Adrenal gland (tissue), 12 donors: ENCODE data around the gene HBG1. TPM values are rescaled to one million over a fixed set of nuclear protein-coding genes. Genes with fewer than 3 reads are reported as not detected.

Experiments
- DNase-seq, 7 donors: peaks; one replicate each; pipeline ENCODE4 v3.0.0-alpha.2; 2019 to 2020
- H3K27ac ChIP-seq, 5 donors: fragments of 200-600 bp; sonication (generic) in 4 of 5; 1 replicate in 3 of 5; 2 replicates in 2 of 5; pipeline versions ENCODE4 v1.5.1 to v1.8.0; 2016 to 2020; ENCODE audit warnings: mild to moderate bottlenecking in 1 of 5
- H3K27me3 ChIP-seq: fragments of 200-600 bp; 2 replicates; pipeline ENCODE4 v1.8.0; 2021
- H3K36me3 ChIP-seq, 2 donors: fragments of 200-600 bp; replicated peaks in 1 of 2; 1 replicate in 1 of 2; 2 replicates in 1 of 2; pipeline versions ENCODE4 v1.5.1 to v1.8.0; 2018 to 2022
- H3K4me1 ChIP-seq, 2 donors: fragments of 200-600 bp; replicated peaks in 1 of 2; 1 replicate in 1 of 2; 2 replicates in 1 of 2; pipeline versions ENCODE4 v1.5.1 to v1.8.0; 2018 to 2021
- H3K4me3 ChIP-seq, 4 donors: fragments of 200-600 bp; sonication (generic) in 3 of 4; one replicate each; pipeline ENCODE4 v1.5.1; 2016 to 2018
- H3K9me3 ChIP-seq, 3 donors: fragments of 200-600 bp; sonication (generic) in 1 of 3; replicated peaks in 1 of 3; 1 replicate in 2 of 3; 2 replicates in 1 of 3; pipeline versions ENCODE4 v1.5.1 to v1.8.0; 2016 to 2021
- POLR2A ChIP-seq, 2 donors: fragments of 450-650 bp; IDR thresholded peaks; one replicate each; pipeline ENCODE4 v1.6.1; 2017; ENCODE audit warnings: antibody characterized with exemption in 2 of 2, mild to moderate bottlenecking in 2 of 2, moderate library complexity in 1 of 2
- WGBS, 4 donors: extraction: QIAGEN DNeasy Blood & Tissue Kit in 2 of 4; methylation state at CpG; one replicate each; pipeline versions ENCODE4 v1.1.5 to v1.1.7; 2013 to 2017; 5-methylcytosine and 5-hydroxymethylcytosine counted together
- intact Hi-C, 2 donors: fragments of 100-400 bp; cut with DNase I; formaldehyde crosslinking; loops; one replicate each; pipeline versions ENCODE4 v1.14.1 to v1.15.0; 2022 to 2023
- polyA plus RNA-seq, 3 donors: library from polyadenylated mRNA; stranded (reverse); fragments of 200-250 nt in 2 of 3; fragments of 350-450 nt in 1 of 3; fragmentation: Illumina TruSeq in 1 of 3; extraction: RNeasy Lipid Tissue Mini Kit (QIAGEN cat#74804) in 1 of 3; gene quantifications; one replicate each; pipeline ENCODE4 v1.2.3, GENCODE V29; 2013 to 2014
- total RNA-seq, 9 donors: library from RNA; depleted of rRNA in 4 of 9; stranded (reverse); fragments of >200 nt in 4 of 9; fragments of 120-200 nt in 1 of 9; fragmentation: NEBNext Ultra II Directional in 1 of 9; extraction: Animal tissue kit (Norgen Biotek cat#: 25700) in 1 of 9; gene quantifications; one replicate each; pipeline versions ENCODE4 v1.1.0 to v1.2.4, GENCODE V29; 2013 to 2023
- TF ChIP-seq, protein P1 (sequence below), 6 experiments: fragments of 450-650 bp in 4 of 6; fragments of 200-600 bp in 2 of 6; sonication (generic) in 1 of 6; IDR thresholded peaks; 1 replicate in 5 of 6; 2 replicates in 1 of 6; pipeline versions ENCODE4 v1.5.1 to v1.8.0; 2016 to 2021; ENCODE audit warnings: antibody characterized with exemption in 6 of 6, mild to moderate bottlenecking in 2 of 6, moderate library complexity in 1 of 6
- donor health status: healthy with polysubstance abuse.
- donor health status: Bipolar disorder and iron deficiency.
- donor health status: DM: yes; HTN: yes; CAD: no.
- donor health status: DM: no; HTN: no; CAD: no.
- donor health status: DM: no; HTN: no; CAD: no.
- donor health status: DM: yes; HTN: yes; CAD: no.

HBG1 gene
- total and polyA plus RNA-seq, 12 donors, result 3.6 to 22.7 (median 3.8) TPM; not detected in 9

DNA sequence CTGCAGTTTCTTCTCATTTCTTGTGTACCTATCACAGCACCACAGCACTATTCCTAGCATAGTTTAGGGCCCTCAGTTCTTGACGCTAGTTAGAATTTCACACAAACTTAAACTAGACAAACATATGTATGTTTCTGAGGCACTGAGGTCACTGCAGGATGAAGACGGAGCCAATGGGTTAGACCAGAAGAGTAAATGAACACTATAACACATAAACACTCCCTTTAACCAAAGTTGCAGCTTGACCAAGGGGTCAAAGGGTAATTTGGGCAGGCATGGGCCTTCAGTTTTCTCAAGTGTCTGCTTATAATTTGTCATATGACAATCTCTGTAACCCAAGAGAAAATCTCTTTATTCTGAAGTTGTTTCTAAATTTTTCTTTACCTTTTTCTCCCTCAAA lies 33.0 kb upstream of the HBG1 start:
- Histone ChIP-seq H3K27me3 (no peaks in the 10 kb centered on the region), H3K4me1 (no peaks in the 10 kb centered on the region), H3K9me3 (no peaks in the 10 kb centered on the region), H3K27ac (no peak overlapping the region), H3K4me3 (no peak overlapping the region), H3K36me3 (no peaks in the 10 kb centered on the region)
- DNase-seq, result no peak
- TF ChIP-seq, protein P1, sequence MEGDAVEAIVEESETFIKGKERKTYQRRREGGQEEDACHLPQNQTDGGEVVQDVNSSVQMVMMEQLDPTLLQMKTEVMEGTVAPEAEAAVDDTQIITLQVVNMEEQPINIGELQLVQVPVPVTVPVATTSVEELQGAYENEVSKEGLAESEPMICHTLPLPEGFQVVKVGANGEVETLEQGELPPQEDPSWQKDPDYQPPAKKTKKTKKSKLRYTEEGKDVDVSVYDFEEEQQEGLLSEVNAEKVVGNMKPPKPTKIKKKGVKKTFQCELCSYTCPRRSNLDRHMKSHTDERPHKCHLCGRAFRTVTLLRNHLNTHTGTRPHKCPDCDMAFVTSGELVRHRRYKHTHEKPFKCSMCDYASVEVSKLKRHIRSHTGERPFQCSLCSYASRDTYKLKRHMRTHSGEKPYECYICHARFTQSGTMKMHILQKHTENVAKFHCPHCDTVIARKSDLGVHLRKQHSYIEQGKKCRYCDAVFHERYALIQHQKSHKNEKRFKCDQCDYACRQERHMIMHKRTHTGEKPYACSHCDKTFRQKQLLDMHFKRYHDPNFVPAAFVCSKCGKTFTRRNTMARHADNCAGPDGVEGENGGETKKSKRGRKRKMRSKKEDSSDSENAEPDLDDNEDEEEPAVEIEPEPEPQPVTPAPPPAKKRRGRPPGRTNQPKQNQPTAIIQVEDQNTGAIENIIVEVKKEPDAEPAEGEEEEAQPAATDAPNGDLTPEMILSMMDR (IDR thresholded peaks at IDR 0.05), result no peak
- TF ChIP-seq POLR2A (IDR thresholded peaks at IDR 0.05), result no peak
- intact Hi-C loops, result no loop called here
- WGBS, 4 donors, result 88 to 96% (median 90%) methylated on average over 2 of the region's 2 CpGs

DNA sequence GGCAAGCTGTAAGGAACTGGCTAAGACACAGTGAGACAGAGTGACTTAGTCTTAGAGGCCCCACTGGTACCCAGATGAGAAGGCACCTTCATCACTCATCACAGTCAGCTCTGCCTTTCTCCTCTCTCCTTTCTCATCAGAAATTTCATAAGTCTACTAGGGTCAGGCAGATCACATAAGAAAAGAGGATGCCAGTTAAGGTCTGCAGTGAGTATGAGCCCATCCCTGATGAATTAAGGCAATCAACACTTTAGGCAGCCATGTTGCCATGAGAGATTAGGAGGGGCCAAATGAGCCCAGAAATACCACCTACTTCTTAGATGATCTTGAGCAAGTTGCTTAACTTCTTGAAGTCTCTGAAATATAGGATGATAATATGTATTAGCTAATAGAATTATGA lies 31.9 kb upstream of the HBG1 start:
- Histone ChIP-seq H3K4me3 (no peak overlapping the region), H3K27me3 (no peaks in the 10 kb centered on the region), H3K4me1 (no peaks in the 10 kb centered on the region), H3K9me3 (no peaks in the 10 kb centered on the region), H3K36me3 (no peaks in the 10 kb centered on the region), H3K27ac (no peak overlapping the region)
- TF ChIP-seq, protein P1 (IDR thresholded peaks at IDR 0.05), result no peak
- TF ChIP-seq POLR2A (IDR thresholded peaks at IDR 0.05), result no peak
- intact Hi-C loops, result no loop called here
- DNase-seq, result no peak

DNA sequence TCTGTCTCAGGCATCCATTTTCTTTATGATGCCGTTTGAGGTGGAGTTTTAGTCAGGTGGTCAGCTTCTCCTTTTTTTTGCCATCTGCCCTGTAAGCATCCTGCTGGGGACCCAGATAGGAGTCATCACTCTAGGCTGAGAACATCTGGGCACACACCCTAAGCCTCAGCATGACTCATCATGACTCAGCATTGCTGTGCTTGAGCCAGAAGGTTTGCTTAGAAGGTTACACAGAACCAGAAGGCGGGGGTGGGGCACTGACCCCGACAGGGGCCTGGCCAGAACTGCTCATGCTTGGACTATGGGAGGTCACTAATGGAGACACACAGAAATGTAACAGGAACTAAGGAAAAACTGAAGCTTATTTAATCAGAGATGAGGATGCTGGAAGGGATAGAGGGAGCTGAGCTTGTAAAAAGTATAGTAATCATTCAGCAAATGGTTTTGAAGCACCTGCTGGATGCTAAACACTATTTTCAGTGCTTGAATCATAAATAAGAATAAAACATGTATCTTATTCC lies 31.0 kb upstream of the HBG1 start:
- Histone ChIP-seq H3K36me3 (no peaks in the 10 kb centered on the region), H3K4me3 (no peak overlapping the region), H3K9me3 (no peaks in the 10 kb centered on the region), H3K27ac (peak overlapping the region in 2 of 5 donors; percentile 27 to 48), H3K27me3 (no peaks in the 10 kb centered on the region), H3K4me1 (no peaks in the 10 kb centered on the region)
- 22 to 32% (median 28%) methylated on average over 3 of the region's 3 CpGs for WGBS, 4 donors
- DNase-seq, result peak; percentile 84 to 95 (median 94)
- intact Hi-C loops, result no loop called here
- no peak for TF ChIP-seq POLR2A (IDR thresholded peaks at IDR 0.05)

DNA sequence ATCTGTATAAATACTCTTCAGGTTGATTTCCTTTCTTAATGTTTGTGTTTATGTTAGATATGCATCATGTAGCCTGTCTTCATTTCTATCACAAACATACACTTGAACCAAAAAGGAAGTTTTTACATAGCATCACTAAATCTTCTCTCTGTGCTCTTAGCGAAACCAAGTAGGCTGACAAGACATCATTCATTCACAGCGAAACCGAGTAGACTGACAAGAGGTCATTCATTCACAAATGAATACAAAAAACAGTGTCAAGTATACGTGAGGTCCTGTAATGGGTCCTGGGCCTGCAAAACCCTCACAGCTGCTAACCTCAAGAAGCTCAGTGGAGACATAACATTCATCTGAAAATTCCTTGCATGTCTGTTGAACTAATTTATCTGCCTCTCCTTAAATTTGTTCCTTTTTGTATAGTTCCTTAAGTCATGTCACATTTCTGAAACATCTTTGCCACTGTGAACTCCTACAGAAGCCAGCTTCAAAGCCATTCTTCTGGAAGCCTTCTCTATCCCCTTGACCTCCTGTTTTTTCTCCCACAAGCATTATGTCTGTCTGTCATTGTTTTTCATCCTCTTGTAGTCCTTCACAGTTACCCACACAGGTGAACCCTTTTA lies 29.9 kb upstream of the HBG1 start:
- WGBS, 4 donors, result 71 to 79% (median 76%) methylated on average over 4 of the region's 4 CpGs
- Histone ChIP-seq H3K36me3 (no peaks in the 10 kb centered on the region), H3K4me1 (no peaks in the 10 kb centered on the region), H3K9me3 (no peaks in the 10 kb centered on the region), H3K27ac (no peak overlapping the region), H3K27me3 (no peaks in the 10 kb centered on the region), H3K4me3 (no peak overlapping the region)
- intact Hi-C loops, result no loop called here
- no peak for TF ChIP-seq POLR2A (IDR thresholded peaks at IDR 0.05)
- TF ChIP-seq, protein P1 (IDR thresholded peaks at IDR 0.05), result no peak
- DNase-seq, result no peak

DNA sequence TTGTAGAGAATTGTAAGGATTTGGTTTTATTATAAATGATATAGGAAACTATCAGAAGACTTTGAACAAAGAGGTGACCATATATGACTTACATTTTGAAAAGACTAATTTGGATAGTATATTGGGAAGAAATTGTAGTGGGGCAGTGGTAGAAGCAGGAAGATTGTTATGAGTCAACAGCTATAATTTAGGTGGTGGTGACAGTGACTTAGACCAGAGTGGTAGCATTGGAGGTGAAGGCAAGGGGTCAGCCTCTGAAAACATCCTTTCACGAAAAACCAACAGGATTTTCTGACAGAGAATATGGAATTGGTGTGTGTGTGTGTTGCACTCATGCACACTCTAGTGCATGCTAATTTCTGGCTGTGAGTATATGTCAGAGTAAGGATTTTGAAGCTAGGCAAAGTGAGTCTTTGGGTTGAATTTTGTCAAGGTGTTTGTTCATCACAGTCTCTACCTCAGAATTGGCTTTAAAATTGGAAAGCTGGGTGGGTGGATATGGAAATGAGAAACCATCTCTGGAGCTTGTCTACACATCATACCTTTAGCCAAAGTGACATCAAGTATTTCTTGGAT lies 28.2 kb upstream of the HBG1 start:
- 57 to 76% (median 68%) methylated on average over 1 of the region's 1 CpG for WGBS, 4 donors
- DNase-seq, result no peak
- Histone ChIP-seq H3K4me3 (no peak overlapping the region), H3K9me3 (no peaks in the 10 kb centered on the region), H3K27me3 (no peaks in the 10 kb centered on the region), H3K4me1 (no peaks in the 10 kb centered on the region), H3K27ac (no peak overlapping the region), H3K36me3 (no peaks in the 10 kb centered on the region)
- no peak for TF ChIP-seq POLR2A (IDR thresholded peaks at IDR 0.05)
- TF ChIP-seq, protein P1 (IDR thresholded peaks at IDR 0.05), result no peak
- intact Hi-C loops, result no loop called here
